ENCODE data around the gene SOX13.
"Not testable (repeated sequence)": the region's sequence is repeated elsewhere in the genome, so short reads cannot be mapped to it uniquely, and the experiment has no call there.

The SOX13 gene

DNA sequence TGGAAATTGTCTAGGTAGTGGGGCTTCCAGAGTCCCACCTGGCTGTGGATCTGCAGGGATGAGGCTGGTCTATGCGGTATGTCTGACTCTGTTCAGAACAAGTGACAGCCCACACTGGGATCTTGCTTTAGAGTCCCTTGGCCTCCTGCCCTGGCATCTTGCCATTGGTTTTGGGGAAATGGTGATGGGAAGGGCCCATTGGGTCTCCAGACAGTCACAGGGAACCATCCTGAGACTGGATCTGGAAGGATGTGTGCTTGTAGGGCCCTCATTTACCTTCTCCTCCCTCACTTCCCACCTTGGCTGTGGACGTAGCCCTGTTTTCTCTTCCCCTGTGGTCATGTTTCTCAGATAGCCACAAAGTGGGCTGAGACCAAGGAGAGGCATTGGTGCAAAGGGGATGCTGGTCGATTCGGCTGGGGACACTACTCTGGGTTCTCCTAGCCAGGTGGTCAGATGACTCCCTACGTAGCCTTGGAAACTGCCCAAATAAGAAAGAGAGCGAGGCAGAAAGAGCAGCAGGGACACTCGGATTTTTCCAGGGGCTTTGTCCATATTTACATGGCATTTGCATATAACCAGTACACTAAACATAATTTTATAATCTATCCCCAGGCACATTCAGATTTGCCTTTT is 15.1 kb downstream of the SOX13 start:
- no peak for DNase-seq (ENCODE audit: low spot score)

- DNase-seq (ENCODE audit: low spot score): no peak
Observed at GRCh38 chr1:204088596-204088995, 15.7 kb downstream of the SOX13 start.

- DNase-seq (ENCODE audit: low spot score): no peak
Observed at GRCh38 chr1:204089044-204089751, 16.3 kb downstream of the SOX13 start.

DNA sequence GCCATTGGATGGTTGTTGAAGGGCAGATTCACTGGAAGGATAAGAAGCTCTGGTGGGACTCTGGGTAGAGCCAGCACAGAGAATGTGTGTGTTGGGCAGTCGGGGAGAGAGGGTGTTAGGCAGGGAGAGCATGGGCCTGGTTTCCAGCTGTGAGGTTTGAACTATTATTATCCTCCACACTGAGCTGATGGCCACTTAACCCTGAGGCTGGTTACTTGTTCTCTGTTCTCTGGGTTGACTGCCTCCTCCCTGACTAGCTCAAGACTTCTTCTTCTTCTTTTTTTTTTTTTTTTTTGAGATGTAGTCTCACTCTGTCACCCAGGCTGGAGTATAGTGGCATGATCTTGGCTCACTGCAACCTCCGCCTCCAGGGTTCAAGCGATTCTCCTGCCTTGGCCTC is 17.2 kb downstream of the SOX13 start:
- DNase-seq (ENCODE audit: low spot score): not testable (repeated sequence)

GRCh38 chr1:204091066-204091465 is 18.2 kb downstream of the SOX13 start:
- DNase-seq (ENCODE audit: low spot score): no peak

DNA sequence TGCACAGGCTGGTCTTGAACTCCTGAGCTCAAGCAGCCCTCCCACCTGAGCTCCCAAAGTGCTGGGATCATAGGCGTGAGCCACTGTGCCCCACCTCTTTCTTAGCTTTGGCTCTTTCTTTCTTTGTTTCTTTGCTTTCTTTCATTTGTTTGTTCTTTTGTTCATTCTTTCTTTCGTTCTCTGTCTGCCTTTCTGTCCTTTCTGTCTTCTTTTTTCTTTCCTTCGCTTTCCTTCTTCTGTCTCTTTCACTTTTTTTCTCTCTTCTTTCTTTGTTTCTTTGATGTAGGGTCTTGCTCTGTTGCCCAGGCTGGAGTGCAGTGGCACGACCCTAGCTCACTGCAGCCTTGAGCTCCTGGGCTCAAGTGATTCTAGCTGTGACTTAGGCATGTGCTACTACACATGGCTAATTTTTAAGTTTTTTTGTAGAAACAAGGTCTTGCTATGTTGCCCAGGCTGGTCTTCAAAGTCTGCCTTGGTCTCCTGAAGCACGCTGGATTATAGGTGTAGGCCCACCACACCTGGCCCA is 18.9 kb downstream of the SOX13 start:
- DNase-seq (ENCODE audit: low spot score): no peak

DNA sequence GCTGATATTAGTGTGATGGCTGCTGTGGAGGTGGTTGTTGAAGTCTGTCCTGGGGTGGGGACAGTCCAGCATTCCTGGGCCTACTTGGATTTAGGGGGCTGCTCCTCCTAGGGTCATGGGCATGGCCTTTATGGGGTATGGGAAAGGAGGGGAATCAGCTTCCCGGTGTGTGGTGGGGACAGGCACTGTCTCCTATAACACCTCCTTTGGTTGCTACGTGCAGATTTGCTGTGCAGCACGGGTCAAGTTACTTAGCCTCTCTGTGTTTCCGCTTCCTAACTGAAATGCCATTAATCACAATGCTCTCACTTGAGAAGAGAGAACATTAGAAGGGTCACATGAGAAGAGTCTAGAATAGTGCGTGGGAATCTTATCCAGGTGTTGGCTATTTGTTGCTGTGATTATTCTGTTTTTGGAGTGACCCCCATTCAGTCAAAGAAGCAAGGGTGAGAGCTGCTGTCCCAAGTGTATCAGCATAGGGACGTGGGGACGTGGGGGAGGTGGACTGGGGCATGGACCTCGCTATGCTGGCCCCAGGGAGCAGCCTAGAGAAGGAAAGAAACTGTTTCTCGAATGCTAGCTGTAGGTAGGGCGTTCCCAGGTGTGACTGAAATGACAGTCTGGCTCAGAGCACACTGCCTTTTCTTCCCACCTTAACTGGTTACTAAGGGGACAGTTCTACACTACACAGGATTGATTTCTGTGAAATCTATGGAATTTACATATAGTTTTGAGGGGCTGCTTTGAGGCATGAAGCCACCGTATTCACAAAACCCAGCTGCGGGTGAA is 19.9 kb downstream of the SOX13 start:
- no peak for DNase-seq (ENCODE audit: low spot score)

GRCh38 chr1:204093421-204093717 is 20.5 kb downstream of the SOX13 start:
- DNase-seq (ENCODE audit: low spot score): no peak

- DNase-seq (ENCODE audit: low spot score): no peak
Observed at GRCh38 chr1:204093781-204094180, 20.9 kb downstream of the SOX13 start.

GRCh38 chr1:204094313-204094729 is 21.4 kb downstream of the SOX13 start:
- no peak for DNase-seq (ENCODE audit: low spot score)

DNA sequence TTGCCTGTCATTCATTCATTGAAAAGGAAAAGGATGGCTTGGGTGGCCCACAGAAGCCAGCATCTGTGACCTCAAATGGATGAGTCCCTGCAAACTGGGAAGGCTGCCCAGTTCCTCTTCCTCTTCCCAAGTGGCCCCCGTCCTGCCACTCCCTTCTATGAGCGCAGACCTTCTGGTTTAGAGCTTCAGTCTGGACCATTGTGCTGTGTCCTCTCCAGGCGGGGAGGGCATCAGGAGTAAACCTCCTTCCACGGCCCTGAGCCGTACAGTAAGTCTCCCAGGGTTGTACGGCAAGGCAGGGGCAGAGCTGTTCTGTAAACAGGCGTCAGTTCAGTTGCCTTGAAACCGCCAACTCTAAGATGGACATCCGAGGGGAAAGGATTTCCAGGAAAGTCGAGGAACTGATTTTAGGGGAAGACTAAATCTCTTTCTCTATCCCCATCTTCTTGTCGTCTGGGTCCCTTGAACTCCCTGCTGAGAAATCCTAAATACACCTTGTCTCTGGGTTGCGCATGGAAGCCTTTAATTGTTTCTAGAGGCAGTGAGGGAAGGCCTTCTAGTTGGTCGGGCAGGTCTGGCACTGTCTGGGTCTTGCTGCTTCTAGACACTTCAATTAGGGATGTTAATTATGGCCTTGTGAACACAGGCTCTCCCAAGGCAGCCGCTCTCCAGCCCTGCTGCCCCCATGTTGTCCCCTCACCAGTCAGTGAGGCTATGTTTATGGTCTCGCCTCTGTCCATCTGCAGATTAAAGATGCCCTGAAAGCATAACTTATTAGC is 22.1 kb downstream of the SOX13 start:
- DNase-seq (ENCODE audit: low spot score): no peak

DNA sequence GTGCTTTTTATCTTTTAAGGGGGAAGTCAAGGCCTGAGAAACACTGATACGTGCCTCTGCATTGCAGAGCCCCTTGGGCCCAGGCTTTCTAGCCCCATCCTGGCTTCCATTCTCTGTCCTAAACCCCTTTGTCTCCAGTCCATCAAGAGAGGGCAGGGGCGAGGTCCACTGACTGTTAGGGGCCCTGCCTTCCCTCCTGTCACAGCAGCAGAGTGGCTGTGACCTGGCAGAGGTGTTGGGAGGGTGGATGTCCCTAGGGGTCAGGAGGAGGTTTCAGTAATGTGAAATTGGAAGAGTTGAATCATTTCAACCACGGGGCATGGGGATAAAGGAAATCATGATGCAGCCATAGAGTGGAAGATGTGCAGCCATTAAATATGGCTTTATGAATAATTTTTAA is 24.0 kb downstream of the SOX13 start:
- DNase-seq (ENCODE audit: low spot score): no peak

DNA sequence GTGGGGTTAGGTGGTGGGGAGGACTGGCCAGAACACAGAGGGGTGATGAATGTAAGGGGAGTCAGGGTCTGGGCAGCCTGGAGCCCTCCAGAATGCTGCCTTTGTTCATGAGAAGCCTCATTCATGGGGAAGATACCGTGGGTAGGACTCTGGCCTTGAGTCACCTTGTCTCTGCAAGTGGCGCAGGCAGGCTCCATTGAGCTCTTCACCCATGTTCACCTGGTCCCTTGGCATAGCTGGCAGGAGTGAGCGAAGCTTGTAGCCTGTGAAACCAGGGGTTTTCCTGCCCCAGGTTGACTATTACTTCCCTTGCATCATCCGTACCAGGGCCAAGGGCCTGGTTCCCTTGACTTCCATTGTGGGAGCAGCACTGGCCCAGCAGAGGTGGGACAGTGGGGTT is 25.8 kb downstream of the SOX13 start:
- DNase-seq (ENCODE audit: low spot score): no peak

GRCh38 chr1:204099754-204100153 is 26.8 kb downstream of the SOX13 start:
- not testable (repeated sequence) for DNase-seq (ENCODE audit: low spot score)

DNA sequence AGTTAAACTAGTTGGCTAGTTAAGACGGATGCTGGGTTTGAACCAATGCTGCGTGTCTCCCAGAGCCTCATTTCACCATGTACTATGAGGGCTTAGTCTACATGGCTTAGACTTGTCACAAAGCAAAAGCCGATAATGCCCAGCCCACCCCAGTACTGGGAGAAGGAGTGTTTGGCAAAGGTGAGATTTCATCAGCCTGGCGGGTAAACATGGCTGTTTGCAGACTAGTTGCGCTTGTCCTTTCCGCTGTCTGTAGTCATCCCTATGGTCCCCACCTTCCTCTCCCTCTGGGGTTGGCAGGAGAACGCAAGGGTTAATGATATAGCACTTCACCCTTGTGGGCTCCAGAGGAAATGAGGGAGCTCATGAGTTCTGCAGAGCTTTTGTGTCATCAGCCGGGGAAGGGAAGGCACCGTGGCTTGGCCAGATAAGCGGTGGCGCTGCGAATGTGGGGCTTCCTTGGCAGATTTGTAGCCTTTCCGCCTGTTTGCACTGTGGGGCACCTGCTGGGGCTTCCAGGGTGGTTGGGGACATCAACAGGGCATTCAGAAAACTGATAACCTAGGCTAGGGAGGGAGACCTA is 29.2 kb downstream of the SOX13 start:
- DNase-seq (ENCODE audit: low spot score): no peak

DNA sequence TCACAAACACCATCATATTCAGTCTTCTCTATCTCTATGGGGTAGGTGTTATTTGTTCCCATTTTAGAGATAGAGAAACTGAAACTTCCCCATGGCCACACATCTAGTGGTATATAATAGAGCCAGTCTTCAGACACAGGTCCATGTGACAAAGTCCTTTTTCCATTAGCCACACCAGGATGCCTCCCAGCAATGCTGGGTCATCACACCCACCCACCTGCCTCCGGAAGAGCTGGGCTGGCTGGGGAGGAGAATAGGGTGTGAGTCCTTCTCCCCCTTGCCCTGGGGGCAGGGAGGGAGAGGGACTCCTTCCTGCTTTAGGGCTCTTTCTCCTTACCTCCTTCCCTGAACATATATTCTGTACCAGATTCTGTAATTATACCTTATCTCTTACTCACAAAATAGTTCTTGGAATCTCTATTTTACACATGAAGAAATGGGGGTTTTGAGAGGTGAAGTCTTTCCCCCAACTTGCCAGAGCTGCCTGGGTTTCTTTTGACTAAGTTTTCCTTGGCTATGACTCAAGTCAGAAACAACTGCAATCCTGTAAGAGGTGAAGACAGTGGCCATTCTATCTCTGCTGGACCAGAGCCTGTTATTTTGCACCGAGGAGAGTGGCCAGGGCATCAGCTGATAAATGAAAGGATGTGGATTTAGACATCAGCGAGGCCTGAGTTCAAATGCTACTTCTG is 30.0 kb downstream of the SOX13 start:
- no peak for DNase-seq (ENCODE audit: low spot score)

DNA sequence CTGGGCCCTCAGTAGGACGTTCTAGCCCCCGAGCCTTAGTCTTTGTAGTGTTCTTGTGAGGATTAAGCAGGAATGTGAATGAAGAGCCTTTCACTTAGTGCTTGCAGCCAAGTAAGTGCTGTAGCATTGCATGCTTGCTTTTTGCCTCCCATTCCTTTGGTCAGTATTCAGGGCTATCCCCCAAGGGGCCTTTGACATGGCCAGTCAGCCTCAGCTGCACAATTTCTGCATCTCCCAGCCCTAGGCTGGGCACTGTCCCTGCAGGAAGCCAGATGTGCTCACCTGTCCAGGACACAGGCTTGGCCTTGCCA is 30.5 kb downstream of the SOX13 start:
- DNase-seq (ENCODE audit: low spot score): no peak

DNA sequence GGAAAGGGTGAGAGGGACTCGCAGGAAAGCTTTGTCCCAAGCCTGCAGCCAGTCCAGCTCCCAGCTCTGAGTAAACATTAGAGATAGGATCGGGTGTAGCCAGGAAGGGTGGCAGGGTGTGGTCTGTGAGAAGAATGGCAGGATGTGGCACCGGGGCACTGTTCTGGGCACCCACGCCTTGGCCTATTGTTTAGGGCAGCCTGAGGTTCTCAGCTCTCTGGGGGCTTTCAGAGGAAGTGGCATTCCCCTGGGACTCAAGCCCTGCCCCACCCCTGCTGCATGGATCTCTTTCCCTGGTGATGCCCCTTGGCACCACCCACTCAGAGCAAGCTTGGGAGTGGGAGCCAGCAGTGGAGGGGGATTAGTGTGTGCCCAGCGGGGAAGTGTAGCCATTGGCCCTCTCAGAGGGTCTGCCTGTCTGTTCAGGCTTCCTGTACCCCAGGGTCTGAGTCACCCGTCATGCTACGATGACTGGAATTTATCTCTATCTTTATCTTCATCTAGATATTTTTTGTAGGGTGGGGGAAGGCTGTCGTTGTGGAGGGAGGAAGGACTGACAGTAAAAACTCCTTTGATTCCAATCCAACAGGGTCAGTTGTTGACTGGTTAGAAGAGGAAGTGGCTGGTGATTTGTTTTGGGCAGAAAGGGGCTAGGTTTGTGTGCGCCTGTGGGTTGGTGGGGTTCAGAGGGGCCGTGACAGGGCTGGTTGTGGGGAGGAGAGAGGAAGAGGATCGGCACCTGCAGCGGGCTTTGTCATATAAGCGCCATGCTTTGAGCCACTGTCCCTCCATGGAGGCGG is 31.6 kb downstream of the SOX13 start:
- DNase-seq (ENCODE audit: low spot score): no peak

- no peak for DNase-seq (ENCODE audit: low spot score)
Observed at GRCh38 chr1:204105131-204105515, 32.2 kb downstream of the SOX13 start.

- no peak for DNase-seq (ENCODE audit: low spot score)
Observed at GRCh38 chr1:204106825-204107224, 33.9 kb downstream of the SOX13 start.

- DNase-seq (ENCODE audit: low spot score): no peak
Observed at GRCh38 chr1:204107892-204108291, 35.0 kb downstream of the SOX13 start.

Data from D341Med (cell line).